Middle frontal gyrus (tissue), 1 donor: ENCODE data around the gene DOCK8.

Experiments
- DNase-seq: peaks from one replicate; pipeline ENCODE4 v3.0.0-alpha.2; 2015; ENCODE audit warnings: low spot score; ENCODE audit errors: extremely low spot score

Gene DOCK8

DNA sequence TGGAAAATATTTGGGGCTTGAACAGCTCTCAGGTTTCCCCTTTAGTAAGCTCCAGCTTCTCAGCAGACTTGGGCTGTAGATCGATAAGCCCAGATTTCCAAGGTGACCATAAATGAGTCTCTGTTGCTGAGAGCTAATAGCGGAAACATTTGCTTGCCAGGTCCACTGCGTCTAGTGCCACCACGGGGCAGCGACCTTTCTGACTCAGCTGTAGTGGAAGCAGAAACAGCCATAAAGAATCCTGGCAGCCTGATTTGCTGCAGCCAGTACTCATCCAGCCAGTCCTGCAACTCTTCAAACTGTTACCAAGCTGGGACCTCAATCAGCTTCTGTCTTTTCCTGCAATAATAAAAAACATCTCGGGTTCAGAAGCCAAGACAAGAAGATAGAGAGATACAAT, 241.7 kb downstream of the DOCK8 start:
- no peak for DNase-seq

DNA sequence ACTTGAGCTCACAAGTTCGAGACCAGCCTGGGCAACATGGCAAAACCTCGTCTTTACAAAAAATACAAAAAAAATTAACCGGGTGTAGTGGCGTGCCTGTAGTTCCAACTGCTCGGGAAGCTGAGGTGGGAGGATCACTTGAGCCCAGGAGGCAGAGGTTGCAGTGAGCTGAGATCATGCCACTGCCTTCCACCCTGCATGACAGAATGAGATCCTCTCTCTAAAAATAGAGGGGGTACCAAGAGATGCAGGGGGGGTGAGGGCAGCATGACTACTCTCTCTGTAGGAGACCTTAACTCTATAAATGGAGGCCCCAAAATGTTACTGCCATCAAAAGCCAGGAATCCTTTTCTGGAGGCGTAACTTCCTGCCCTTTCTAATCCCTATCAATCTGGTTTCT, 243.9 kb downstream of the DOCK8 start:
- no peak for DNase-seq

DNA sequence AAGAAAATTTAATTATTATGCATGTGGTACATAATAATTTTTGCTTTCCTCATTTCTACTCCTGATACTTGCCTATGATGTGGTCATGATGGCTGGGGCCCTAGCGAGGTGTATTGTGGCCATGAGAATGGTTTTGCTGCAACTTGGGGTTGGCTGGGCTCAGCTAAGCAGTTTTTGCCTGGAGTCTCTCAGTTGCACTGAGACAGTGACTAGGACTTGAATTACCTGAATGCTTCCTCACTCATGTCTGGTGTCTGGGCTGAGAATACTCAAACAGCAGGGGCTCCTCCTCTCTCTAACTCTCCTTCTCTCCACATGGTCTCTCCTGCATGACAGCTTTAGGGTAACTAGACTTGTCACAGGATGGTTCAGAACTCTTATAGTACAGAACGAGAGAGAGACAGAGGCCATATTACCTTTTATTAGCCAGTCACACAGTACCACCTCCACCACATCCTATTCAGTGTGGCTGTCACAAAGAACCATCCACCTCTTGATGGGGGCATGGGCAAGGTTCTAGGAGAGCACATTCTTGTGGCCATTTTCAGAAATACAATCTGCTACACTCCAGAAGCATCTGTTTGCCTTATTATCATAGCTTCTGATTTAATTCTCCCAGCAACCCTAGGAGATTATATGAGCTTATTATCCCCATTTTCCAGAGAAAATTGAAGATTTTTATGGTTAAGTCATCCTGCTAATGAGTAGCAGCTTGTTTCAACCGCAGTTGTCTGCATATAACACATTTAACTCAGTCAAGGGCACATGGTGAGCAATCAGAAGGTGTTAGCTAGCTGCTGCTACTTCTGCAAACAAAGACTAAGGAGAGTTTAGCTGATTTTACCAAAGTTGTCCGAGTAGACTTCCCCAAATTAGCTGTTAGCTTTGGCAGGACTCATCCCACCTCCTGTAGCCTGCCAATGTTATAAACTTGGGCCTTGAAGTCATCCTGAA, 245.1 kb downstream of the DOCK8 start:
- no peak for DNase-seq

DNA sequence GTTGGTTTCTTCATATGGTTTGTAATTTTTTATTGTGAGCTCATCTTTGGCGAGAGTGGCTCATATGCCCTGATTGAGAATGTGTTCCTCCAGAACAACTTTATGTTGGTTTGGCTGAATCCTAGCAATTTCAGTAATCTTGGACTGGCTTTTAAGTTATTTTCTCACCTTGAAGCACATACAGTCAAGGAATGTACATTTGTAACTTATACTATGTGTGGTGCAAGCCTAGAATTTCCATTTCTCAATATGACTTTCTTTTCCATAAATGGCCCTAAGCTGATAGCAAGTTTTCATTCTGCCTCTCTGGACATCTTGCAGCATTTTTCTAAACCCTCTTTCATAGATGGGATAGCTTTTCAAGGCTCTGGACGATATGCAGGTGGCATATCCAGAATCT, 247.5 kb downstream of the DOCK8 start:
- DNase-seq = no peak

- peak; percentile 12 for DNase-seq
Measured at GRCh38 chr9:462606-463005, 247.9 kb downstream of the DOCK8 start.

DNA sequence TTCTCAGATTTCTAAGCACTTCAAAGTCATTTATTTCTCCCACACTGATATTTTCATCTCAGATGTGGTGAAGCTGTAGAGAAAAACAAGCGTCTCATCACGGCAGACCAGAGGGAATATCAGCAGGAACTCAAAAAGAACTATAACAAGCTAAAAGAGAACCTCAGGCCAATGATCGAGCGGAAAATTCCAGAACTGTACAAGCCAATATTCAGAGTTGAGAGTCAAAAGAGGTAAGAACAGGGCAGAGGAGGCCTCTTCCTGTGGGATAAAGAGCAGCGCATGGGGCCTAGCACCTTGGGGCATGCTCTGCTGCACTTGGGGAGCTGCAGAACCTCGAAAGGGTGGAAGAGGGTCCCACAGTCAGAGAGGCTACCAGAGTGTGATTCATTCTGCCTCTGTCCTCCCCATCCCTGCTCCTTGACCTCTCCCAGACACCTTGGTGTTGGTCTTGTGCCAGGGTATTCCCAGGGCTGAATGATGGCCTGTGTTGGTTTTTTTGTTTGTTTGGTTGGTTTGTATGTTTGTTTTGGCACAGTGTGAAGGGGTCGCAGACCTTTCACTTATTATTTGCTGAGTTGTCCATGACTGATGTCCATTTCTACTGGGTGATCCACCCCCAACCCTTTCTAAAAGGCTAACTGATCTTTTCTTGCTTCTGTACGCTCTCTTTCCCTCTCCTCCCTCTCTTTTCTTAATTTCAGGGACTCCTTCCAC, 248.9 kb downstream of the DOCK8 start:
- DNase-seq = no peak

DNA sequence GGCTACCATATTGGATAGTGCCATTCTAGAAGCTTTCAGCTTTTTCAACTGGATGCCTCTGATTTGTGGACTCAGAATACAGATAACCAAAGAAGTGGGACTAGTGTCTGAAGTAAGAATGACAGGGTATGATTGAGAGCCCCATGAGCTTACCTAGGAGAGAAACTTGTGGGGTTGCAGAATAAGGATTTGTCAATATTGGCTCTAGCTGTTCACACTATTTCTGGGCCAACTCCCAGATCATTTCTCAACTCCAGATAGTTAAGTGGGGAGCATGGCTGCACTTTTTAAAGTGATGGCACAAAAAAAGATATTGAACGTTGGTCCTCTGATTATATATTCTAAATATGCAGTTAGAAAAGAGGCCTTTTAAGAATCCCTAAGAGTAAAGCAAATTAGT, 252.1 kb downstream of the DOCK8 start:
- DNase-seq = no peak

DNA sequence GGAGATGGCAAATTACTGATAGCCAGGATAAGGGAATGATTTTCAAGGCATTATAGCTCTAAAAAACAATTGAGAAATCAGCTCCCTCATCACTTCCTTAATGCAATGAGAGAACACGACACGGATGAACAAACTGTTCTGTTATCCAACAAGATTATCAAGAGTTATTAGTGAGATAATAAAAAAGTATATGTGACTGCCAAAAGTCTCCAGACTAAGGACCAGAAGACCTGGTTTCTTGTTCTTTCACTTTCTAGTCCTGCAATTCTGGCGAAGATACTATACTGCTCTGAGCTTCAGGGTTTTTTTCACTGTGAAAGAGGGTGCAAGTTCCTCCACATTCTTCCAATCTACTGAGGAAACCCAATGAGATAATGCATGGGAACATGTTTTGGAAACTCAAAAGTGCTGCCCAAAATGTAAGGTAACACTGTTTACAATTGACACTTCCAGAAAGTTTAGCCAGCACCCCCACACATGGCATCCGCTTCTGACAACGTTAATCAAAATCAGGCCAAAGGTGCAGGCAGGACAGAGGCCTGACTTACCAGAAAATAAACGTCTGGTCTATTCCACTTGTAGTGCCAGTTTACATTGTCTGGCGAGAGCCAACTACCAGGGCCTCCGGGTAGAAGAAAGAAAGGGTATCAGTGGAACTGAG, 254.2 kb downstream of the DOCK8 start:
- DNase-seq = no peak

- DNase-seq = peak; percentile 71
Measured at GRCh38 chr9:469672-470551, 255.2 kb downstream of the DOCK8 start.

DNA sequence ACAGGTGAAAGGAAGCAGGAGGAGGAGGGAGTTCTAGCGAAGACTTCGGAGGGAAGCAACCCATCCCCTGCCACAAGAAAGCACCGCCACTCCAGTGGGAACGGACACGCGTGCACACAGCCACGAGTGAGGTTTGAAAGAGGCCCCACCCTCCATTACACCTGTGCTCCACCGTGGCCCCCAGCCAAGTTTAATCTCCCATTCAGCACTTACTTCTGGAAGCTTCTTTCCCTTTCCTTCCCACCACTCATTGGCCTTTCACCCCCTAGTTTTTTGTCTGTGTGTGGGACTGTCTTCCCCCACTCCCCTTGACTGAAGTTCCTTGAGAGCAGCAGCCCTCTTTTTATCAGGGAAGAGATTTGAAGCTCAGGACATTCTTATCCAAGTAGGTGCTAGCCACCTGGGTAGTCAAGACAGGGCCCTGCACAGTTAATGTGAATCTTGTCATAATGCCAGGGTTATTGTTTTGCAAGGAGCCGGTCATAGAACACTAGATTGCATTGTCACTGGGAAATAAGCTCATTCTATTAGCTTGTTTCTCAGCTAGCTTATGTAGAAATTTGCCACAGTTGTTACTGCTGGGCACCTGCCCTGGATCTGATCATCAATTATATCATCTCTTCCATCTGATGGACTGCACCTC, 256.0 kb downstream of the DOCK8 start:
- DNase-seq = no peak

GRCh38 chr9:471320-471719, 256.7 kb downstream of the DOCK8 start:
- DNase-seq = no peak

DNA sequence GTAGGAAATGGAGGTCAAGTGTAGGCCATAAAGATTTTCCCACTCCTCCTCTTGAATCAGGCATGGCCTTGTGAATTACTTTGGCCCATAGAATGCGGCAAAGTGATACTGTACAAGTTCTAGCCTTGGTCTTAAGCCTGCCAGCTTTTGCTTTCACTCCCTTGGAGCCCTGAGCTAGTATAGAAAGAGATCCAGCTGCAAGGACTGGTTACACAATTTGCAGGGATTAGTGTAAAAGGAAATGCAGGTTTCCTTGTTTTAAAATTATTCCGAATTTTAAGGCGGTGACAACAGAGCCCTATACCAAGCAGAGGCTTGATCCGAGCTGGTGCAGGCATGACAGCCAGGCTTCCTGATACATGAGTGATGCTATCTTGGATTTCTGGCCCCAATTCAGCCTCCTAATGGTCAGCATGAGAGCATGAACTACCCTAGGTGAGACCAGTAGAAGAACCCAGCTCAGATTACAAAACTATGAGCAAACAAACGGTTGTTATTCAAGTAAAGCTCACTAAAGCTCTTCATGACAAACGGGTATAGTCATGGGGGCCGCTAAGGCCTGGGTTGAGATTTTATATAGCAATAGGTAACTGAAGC, 257.9 kb downstream of the DOCK8 start:
- DNase-seq = no peak

DNA sequence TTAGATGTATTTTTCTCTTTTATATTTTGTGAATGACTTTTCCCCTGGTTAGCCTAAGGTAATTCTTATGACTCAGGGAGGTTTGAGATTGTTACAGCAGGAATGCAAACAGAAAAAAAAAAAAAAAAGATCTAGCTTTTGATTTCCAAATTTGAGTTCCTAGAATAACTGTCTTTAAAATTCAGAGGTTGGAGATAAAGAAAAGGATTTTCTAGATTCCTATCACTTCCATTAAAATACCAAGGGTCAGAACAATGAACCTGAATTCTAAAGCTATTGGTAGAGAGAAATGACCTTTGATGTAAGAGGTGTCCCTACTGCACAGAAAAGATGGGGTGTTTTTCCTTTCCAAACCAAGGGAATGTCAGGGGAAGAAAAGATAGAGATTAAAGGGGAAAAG, 262.5 kb downstream of the DOCK8 start:
- no peak for DNase-seq

- no peak for DNase-seq
Measured at GRCh38 chr9:479304-479970, 264.8 kb downstream of the DOCK8 start.

GRCh38 chr9:479971-480350, 265.3 kb downstream of the DOCK8 start:
- no peak for DNase-seq

DNA sequence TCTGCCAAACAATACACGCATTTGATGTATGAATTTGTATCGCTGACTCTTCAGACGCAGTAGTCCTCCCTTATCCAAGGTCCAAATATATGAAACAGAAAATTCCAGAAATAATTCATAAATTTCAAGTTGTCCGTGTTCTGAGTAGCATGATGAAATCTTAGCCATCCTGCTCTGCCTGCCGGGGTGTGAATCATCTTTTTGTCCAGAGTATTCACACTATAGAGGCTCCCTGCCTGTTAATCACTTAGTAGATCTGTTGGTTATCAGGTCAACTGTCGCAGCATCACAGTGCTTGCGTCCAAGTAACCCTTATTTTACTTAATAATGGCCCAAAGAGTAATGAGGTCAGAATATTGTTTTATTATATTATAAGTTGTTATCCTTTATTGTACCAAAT, 268.1 kb downstream of the DOCK8 start:
- DNase-seq = no peak

GRCh38 chr9:486156-486555, 271.5 kb downstream of the DOCK8 start:
- DNase-seq = no peak

DNA sequence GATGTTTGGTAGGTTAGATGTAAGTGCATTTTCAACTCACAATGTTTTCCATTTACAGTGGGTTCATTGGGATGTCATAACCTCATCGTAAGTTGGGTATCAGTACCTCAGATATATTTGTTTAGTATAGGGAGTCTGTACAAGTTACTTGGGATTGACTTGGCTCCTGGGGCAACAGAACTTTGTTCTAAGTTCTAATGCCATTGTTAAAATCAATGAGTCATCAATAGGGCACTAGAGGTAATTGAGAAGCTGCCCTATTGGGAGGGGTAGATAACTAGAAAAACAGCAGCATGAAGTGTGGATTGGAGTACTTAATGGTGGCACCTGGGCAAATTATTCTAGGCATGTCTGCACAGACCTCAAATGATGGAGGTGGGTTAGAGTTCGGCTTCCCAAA, 272.8 kb downstream of the DOCK8 start:
- no peak for DNase-seq

DNA sequence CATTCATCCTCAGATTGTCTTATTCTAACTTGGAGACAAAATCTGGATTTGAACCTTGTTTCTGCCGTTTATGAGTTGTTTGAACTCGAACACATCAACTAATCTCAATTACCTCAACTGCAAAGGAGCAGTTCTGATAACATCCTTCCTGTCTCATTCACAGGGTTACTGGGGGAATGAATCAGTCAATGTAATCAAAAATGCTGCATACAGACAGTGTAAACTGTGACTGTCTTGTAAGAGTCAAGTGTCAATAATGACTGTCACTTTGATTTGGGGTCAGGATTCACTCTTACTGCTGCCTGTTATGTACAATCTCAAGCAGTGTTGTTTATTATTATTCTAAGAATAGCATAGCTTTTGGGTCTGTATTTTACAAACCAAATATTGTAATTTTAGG, 273.8 kb downstream of the DOCK8 start:
- no peak for DNase-seq
